Fibroblast of skin of scalp (primary cell): Measurements from ENCODE around the gene COG2.
"Not testable (repeated sequence)": the region's sequence is repeated elsewhere in the genome, so short reads cannot be mapped to it uniquely, and the experiment has no call there.

Experiments used
- DNase-seq: peaks from one replicate; pipeline ENCODE4 v3.0.0-alpha.2; 2013

COG2 gene

GRCh38 chr1:230715510-230715909 is 73.2 kb downstream of the COG2 start:
- DNase-seq: no peak

DNA sequence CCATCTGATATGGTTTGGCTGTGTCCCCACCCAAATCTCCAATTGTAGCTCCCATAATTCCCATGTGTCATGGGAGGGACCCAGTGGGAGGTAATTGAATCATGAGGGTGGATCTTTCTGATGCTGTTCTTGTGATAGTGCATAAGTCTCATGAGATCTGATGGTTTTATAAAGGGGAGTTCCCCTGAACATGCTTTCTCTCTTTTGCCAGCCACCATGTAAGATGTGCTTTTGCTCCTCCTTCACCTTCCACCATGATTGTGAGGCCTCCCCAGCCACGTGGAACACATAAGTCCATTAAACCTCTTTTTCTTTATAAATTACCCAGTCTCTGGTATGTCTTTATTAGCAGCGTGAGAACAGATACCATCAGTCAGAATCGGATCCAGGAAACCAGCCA is 74.2 kb downstream of the COG2 start:
- DNase-seq: not testable (repeated sequence)

- DNase-seq: no peak
Observed at GRCh38 chr1:230717251-230717650, 75.0 kb downstream of the COG2 start.

DNA sequence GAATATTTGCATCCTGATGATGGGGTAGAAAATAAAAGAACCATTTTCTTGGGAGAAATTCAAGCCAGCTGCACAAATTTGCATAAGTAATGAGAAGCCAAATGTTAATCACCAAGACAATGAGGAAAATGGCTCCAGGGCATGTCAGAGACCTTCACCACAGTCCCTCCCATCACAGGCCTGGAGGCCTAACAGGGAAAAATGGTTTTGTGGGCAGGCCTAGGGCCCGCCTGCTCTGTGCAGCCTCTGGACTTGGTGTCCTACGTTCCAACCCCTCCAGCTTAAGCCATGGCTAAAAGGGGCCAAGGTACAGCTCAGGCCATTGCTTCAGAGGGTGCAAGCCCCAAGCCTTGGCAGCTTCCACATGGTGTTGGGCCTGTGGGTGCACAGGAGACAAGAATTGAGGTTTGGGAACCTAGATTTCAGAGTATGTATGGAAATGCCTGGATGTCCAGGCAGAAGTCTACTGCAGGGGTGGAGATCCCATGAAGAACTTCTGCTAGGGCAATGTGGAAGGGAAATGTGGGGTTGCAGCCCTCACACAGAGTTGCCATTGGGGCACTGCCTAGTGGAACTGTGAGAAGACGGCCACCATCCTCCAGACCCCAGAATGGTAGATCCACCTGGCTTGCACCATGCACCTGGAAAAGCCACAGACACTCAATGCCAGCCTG is 79.7 kb downstream of the COG2 start:
- DNase-seq: not testable (repeated sequence)

- no peak for DNase-seq
Observed at GRCh38 chr1:230725256-230726012, 83.2 kb downstream of the COG2 start.

DNA sequence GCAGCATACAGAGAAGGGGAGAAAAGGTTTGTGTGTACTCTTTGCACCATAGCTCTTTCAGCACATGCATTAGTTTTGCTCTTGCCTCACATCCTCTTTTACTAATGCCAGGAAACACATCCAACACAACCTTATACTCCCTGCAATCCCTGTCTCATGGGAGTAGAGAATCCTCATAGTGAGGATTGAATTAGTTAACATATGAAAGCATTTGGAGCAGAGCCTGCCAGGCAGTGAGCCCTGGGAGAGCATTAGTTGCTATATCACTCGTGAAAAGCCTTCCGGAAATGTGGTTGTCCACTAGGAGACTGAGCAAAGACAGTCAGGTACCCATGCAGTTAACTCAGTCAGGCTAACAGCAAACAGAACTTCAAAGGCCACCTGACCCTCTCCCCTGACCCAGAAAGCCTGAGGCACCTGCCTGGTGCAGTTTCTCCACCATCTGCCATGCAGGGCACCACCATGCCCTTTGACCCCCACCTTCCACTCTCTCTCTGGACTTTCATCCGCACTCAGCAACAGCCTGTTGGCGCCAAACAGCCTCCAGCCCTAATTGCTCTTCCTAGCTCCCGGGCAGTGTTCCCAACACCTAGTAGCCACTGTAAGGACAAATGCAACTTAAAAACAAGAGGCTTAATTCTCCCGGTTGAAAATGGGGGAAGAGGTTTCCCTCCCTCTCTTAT is 86.6 kb downstream of the COG2 start:
- no peak for DNase-seq

DNA sequence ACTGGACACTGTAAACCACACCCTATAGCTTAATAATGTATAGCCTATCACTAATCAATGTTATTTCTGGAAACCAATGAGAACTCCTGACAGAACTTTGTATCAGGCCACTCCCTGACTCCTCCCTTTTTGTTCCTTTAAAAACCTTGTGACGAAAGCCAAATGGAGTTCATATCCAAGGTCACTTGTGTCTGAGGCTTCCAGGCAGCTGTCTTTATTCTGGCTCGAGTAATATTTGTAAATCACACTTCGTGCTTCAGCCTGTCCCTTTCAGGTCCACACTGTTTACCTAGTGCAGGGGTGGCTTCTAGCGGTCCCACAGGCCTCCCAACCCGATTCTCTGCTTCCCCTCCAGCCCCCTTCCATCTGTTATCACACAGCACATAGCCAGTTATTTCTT is 88.7 kb downstream of the COG2 start:
- no peak for DNase-seq

DNA sequence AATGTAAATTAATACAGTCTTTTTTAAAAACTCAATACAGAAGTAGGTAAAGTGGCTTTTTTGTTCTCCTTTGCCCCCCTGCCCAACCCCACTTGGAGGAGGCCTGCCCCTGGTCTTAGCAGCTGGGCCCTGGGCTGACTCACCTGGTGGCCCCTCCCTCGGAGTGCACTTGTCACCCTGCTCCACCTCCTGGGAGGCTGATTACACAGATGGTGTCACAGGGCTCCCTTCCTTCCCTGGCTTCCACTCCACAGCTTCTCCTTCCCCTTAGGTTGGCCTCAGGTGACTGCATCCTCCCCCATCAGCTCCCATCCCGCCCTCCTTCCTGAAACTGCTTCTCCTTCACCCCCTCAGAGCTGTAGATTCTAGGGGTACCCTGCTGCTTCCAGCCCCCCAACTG is 93.2 kb downstream of the COG2 start:
- DNase-seq: no peak

DNA sequence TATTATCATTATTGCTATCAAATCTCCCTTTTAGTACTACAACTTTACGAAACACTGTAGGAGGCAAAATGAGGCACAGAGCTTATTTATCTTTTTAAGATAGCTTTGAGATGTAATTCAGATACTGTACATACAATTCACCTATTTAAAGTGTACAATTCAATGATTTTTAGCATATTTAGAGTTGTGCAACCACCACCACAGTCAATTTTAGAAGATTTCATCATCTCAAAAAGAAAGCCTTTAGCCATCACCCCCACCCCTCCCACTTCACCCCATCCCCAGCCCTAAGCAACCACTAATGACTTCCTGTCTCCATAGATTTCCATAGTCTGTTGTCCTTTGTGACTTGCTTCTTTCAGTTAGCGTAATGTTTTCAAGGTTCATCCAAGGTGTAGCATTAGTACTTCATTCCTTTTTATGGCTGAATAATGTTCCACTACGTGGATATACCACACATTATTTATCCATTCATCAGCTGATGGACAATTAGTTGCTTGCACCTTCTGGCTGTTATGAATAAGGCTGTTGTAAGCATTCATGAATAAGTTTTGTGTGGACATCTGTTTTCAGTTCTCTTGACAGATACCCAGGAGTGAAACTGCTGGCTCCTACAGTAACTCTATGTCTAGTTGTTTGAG is 95.5 kb downstream of the COG2 start:
- no peak for DNase-seq

GRCh38 chr1:230739564-230740290 is 97.4 kb downstream of the COG2 start:
- DNase-seq: no peak
